SH-SY5Y (cell line): ENCODE data around the gene CARD19.

Experiments used
- GATA2 ChIP-seq: IDR thresholded peaks from 2 replicates; pipeline ENCODE4 v1.6.1; 2011; ENCODE audit warnings: mild to moderate bottlenecking, low read depth, low read length
- GATA3 ChIP-seq: IDR thresholded peaks from 2 replicates; pipeline ENCODE4 v1.6.1; 2011; ENCODE audit warnings: low read depth, mild to moderate bottlenecking, low read length, moderate library complexity

DNA sequence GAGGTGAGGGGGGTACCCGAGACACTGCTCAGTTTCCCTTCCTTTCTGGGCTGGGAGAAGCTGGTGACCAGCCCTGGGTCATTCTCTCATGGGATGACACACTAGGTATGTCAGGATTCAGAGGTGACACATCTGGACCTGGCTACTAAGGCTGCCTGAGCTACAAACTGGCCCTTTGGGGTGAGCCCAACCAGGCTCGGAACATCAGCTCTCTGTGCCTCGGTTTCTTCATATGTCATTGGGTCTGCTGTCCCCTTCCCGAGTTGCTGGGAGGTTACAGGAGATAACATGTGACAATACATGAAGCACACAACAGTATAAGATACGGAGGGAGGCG, 11.8 kb downstream of the CARD19 start:
- TF ChIP-seq GATA2 (no peak), GATA3 (no peak)
